NCI-H187 treated with DMSO at 0.1 percent for 48 hours (cell line): ENCODE data around the gene IQCB1.
"Not testable (repeated sequence)": the region's sequence is repeated elsewhere in the genome, so short reads cannot be mapped to it uniquely, and the experiment has no call there.

Source experiments
- DNase-seq: peaks from one replicate; lab custom pipeline; 2025; lab: John Stamatoyannopoulos, UW

IQCB1 gene

DNA sequence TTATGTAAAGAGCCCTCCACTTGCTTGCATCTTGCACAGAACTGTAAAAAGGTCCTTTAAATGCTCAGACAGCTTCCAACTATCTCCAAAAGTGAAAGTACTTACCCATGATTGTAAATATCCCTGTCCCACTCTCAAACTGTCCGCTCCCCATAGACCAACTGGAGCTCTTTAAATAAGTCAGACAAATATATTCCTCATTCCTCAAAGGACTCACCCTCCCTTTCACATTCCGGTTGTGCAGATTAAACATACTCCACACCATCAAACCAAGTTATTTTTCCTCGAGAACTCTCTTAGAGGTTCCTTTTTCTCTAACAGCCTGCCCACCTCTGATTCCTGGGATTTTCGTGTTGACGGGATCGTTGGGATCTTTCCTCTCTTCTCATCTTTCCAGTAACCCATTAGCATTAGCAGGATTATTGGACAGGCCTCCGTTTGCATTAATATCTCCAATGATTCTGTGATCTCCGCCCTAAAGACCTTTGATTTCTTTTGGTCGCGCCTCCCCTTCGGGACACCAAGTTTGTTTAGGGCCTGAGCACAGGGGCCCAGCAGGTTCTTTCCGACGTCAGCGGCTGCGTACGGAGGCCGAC lies 86.1 kb downstream of the IQCB1 start:
- DNase-seq = no peak

DNA sequence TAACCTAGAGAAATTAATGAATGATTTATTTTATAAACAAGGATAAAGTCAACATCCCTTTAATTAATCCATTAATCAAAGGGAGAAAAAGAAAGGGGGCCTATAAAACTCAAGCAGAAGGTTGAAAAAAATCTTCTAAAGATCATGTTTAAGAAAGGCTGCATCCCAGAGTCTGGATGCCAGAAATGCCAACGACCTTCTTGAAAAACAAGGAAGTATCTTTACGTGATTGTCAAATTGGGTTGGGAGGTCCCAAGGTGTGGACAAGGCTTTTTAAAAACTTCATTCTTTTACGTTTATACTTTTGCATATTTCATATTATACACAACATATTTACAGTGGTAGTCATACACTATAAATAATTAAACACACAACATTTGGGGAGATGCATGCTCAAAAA lies 86.9 kb downstream of the IQCB1 start:
- no peak for DNase-seq

DNA sequence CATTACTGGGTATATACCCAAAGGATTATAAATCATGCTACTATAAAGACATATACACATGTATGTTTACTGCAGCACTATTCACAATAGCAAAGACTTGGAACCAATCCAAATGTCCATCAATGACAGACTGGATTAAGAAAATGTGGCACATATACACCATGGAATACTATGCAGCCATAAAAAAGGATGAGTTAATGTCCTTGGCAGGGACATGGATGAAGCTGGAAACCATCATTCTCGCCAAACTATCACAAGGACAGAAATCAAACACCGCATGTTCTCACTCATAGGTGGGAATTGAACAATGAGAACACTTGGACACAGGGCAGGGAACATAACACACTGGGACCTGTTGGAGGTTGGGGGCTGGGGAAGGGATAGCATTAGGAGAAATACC lies 91.8 kb downstream of the IQCB1 start:
- not testable (repeated sequence) for DNase-seq

DNA sequence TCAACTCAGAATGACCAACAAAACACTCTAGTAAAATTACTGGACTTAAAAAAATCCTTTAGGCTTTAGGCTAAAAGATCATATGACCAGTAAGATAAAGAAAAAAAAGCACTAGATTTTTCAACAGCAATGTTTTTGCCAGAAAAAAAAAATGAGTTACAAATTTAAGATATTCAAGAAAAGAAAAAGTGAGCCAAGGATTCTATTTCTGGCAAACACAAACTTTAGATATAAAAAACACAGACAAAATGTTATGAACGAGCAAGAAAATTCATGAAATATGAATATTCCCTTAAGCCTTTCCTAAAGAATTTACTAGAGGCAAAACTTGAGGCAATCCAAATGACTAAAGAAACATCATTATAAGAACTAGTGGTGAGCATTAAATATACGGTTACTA lies 94.0 kb downstream of the IQCB1 start:
- no peak for DNase-seq

DNA sequence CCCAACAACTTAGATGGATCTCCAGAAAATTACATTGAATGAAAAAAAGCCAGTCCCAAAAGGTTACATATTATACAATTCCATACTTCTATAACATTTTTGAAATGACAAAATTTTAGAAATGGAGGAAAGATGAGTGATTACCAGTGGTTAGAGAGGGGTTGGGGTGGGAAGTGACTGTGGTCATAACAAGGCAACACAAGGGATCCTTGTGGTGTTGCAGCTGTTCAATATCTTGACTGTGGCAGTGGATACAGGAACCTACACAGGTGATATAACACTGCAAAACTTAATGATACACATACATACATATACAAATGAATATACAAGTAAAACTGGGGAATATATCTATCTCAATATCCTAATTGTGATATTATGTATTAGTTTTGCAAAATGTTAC lies 95.0 kb downstream of the IQCB1 start:
- no peak for DNase-seq

DNA sequence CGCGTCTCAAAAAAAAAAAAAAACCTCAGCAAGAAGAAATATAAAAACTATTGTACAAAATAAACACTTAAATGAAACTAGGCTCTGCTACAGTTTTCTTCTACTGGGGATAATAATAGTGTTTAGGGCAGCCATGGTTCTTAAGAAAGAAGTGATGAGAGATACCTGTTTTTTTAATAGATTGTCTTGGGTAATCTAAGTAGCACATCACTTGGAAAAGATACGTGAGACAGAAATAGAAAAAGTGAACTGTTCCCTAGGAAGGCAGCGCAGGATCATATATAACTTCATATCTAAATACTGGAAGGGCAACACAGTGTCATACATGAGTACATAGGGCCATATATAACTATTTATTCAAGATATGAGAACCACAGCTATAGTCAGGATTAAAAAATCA lies 97.2 kb downstream of the IQCB1 start:
- DNase-seq = no peak

DNA sequence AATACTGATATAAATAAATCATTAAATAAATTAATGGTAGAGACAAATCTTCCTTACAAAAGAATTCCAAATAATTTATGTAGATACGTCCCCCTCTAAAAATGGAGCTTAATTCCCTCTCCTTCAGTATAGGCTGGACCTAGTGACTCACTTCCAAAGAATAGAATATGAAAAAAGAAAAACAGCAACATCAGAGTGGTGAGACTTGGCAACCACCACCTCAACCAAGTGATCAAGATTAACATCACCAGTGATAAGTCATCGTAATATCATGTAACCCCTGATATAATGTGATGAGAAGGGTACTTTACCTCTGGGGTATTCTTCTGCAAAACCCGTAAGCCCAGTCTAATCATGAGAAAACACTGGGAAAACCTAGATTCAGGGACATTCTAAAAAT lies 98.7 kb downstream of the IQCB1 start:
- DNase-seq = no peak

DNA sequence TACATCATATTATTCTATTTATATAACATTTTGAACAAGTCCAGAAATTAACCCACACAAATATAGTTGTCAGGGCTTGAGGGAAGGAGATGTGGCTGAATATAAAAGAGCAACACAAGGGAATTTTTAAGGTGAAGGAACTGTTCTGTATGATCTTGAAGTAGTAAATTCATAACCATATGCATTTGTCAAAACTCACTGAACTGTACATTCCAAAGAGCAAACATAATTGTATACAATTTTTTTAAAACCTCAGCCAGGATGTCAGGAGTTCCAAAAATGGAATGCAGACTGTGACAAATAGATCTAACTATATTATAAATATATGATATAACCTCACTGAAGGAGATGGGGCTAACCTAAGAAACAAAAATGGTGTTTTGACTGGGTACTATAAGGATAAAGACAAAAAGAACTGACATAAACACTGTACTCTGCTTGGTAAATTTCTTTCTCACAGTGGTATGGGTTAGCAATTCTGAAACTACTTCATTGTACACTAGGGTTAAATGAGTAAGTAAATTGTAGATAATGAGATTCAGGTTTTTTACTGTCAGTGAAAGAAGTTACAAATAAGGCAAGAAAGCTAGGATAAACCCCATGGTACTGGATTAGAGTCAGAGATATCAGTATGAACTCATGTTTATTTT lies 99.7 kb downstream of the IQCB1 start:
- no peak for DNase-seq

DNA sequence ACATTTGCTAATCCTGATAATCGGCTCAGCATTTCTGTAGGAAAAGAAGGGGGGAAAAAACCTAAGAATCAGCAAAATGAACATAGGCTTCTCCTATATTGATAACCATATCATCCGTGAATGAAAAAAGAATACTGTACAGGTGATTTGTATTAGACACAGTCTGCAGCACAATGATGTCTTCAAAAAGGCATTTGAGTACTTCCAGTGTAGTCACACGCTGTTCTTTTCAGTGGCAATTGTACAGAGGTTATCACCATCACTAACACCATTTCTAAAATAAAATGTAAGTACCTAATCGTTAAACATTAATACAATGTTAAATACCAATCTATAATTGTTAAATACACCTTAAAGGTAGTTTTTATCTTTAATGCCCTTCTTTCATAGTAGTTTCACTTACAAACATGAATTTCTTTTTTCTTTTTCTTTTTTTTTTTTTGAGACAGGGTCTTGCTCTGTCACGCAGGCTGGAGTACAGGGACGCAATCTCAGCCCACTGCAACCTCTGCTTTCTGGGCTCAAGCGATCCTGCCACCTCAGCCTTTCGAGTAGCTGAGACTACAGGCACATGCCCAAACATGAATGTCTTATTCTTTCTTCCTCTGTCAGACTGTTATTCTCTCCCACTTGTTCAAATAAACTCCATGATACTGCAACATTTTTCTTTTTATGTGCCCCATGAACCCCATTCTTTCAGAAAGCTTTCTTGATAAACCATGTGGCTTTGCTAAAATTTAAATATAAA lies 103.7 kb downstream of the IQCB1 start:
- DNase-seq = no peak

DNA sequence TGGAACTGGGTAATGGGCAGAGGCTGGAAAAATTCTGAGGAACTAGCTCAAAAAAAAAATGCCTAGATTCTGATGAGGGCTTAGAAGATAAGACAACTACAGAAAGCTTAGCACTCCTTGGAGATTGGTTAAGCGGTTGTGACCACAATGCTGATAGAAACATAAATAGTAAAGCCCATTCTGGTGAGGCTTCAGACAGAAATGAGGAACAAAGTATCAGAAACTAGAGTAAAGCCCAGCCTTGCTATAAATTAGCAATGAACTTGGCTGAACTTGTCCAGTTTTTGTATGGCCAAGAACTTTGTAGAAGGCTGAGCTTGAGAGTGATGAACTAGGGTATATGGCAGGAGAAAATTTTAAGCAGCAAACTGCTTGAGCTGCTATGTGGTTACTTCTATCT lies 110.7 kb downstream of the IQCB1 start:
- no peak for DNase-seq

DNA sequence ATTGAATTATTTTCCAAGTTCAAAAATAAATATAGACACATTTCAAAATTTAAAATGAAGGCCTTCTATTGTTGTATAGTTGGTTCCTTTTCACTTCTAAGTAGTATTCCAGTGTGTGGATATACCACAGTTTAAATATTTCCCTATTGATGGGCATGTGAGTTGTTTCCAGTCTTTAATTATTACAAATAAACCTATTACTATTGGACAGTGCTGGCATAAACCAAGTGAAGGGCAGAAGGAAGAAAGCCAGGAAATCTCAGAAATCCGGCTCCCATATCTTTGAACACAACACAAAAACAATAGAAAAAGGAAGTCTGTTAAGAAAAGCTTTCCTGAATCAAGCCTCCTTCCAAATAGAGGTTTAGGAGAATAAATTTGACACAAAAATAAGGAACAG lies 111.4 kb downstream of the IQCB1 start:
- no peak for DNase-seq

DNA sequence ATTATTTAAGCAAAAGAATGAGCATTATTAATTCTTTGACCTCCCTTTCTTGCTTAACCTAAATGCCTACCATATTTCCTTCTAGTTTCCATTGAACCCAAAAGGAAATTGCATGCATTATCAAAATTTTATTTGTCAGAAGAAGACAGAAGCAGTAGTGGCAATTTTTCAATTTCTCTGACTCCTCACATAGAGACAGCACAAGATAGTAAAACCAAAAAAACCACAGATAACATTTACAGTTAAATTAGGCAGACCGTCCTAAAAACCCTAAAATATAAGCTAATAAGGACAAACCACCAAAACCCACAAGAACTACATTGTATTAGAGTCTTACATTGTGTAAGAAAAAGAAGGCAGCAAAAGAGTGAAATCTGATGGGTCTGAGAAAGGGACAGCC lies 112.4 kb downstream of the IQCB1 start:
- DNase-seq = no peak

DNA sequence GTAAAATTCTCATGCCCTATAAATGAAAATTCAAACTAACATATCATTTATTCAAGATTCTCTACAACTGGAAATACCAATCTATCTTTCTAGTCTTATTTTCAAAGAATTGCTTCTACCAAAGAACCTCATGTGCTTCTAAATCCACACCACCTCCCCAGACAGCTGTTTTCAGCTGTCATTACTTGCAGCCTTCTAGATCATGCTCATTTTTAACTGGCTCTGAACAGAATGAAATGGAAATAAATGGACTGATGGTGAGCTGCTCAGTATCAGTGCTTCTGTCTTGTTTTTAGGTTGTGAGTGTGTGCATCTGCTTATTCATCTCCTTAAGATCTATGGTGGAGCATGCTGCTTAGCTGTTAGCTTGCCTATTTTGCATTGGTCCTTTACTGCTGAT lies 114.7 kb downstream of the IQCB1 start:
- DNase-seq = no peak
